GM18868 (cell line): ENCODE results near the gene CETN1.
A peak's percentile ranks its signal among the peaks of the same experiment; 100 is the strongest.

Source experiments
- ATAC-seq: cut with Tn5 transposase; IDR thresholded peaks from one replicate; pipeline ENCODE4 v1.9.1; 2021; ENCODE audit warnings: mild to moderate bottlenecking, moderate library complexity; ENCODE audit not compliant: unreplicated experiment

Gene CETN1

GRCh38 chr18:618618-619017, 38.4 kb downstream of the CETN1 start:
- no peak for ATAC-seq

GRCh38 chr18:621291-622043, 41.3 kb downstream of the CETN1 start:
- no peak for ATAC-seq

- no peak for ATAC-seq
Measured at GRCh38 chr18:622289-622688, 42.1 kb downstream of the CETN1 start.

GRCh38 chr18:623761-624620, 43.8 kb downstream of the CETN1 start:
- ATAC-seq, result peak; percentile 78

- ATAC-seq, result no peak
Measured at GRCh38 chr18:627231-627630, 47.1 kb downstream of the CETN1 start.

- no peak for ATAC-seq
Measured at GRCh38 chr18:629269-630150, 49.3 kb downstream of the CETN1 start.

GRCh38 chr18:631560-631959, 51.4 kb downstream of the CETN1 start:
- ATAC-seq, result no peak
